Panc1 (cell line): ENCODE results near the gene SIGLEC1. TPM values are rescaled to one million over a fixed set of nuclear protein-coding genes. Genes with fewer than 3 reads are reported as not detected.

ENCODE experiments used
- ATAC-seq: fragments of 200-7000 bp; cut with Tn5 transposase; 2 replicates; pipeline ENCODE4 v1.9.1; 2020; ENCODE audit warnings: mild to moderate bottlenecking, moderate library complexity
- BruUV-seq: library from RNA; stranded (reverse); fragments of 400-500 nt; replicated peaks from 2 replicates; lab custom pipeline; 2021; lab: Mats Ljungman, UMichigan
- CTCF ChIA-PET: fragments of 300-600 bp; sonication (Branson Sonifier 250); formaldehyde crosslinking; loops from one replicate; lab custom pipeline; 2022; ENCODE audit warnings: antibody characterized with exemption; lab: Charles Lee
- POLR2A ChIA-PET: fragments of 300-600 bp; sonication (Branson Sonifier 250); formaldehyde crosslinking; loops from one replicate; lab custom pipeline; 2022; ENCODE audit warnings: antibody characterized with exemption; lab: Charles Lee
- DNase-seq: peaks from one replicate; pipeline ENCODE4 v3.0.0-alpha.2; 2010; ENCODE audit warnings: low read depth, low spot score
- H3K27ac ChIP-seq: 2 replicates; pipeline ENCODE4 v1.5.1; 2011; ENCODE audit warnings: mild to moderate bottlenecking, low read length, inconsistent platforms
- H3K27me3 ChIP-seq: fragments of 200-500 bp; sonication (Bioruptor generic); 2 replicates; pipeline ENCODE4 v1.6.0; 2014; ENCODE audit warnings: low read length, inconsistent platforms; ENCODE audit not compliant: control insufficient read depth, insufficient read depth
- H3K36me3 ChIP-seq: fragments of 200-500 bp; sonication (Bioruptor generic); 2 replicates; pipeline ENCODE4 v1.5.1; 2014; ENCODE audit warnings: inconsistent platforms, mild to moderate bottlenecking, low read length, moderate library complexity; ENCODE audit not compliant: control insufficient read depth, insufficient read depth
- H3K4me1 ChIP-seq: 2 replicates; pipeline ENCODE4 v1.5.1; 2011; ENCODE audit warnings: inconsistent platforms, mild to moderate bottlenecking, low read length, moderate library complexity; ENCODE audit not compliant: control insufficient read depth, insufficient read depth
- H3K4me3 ChIP-seq, 2 experiments: 2 replicates each; pipeline ENCODE4 v1.5.1; 2011 to 2012; ENCODE audit warnings: low read depth in 2 of 2, low read length in 2 of 2, mild to moderate bottlenecking in 2 of 2, inconsistent platforms in 1 of 2, moderate library complexity in 1 of 2
- H3K9me3 ChIP-seq: fragments of 200-500 bp; sonication (Bioruptor generic); 2 replicates; pipeline ENCODE4 v1.5.1; 2014; ENCODE audit warnings: low read depth, mild to moderate bottlenecking, inconsistent platforms, low read length, moderate library complexity; ENCODE audit not compliant: control insufficient read depth, insufficient read depth
- CTCF ChIP-seq: fragments of 450-650 bp; IDR thresholded peaks from 2 replicates; pipeline ENCODE4 v1.5.1; 2017; ENCODE audit warnings: mild to moderate bottlenecking
- POLR2AphosphoS5 ChIP-seq: IDR thresholded peaks from 2 replicates; pipeline ENCODE4 v1.6.1; 2012; ENCODE audit warnings: mild to moderate bottlenecking, low read depth, low read length, moderate library complexity
- REST ChIP-seq, 2 experiments: IDR thresholded peaks; 2 replicates each; pipeline ENCODE4 v1.6.1; 2011 to 2012; ENCODE audit warnings: low read depth in 2 of 2, control low read depth in 1 of 2, low read length in 1 of 2, mild to moderate bottlenecking in 1 of 2, moderate library complexity in 1 of 2; ENCODE audit not compliant: insufficient read depth in 1 of 2
- SIN3A ChIP-seq: IDR thresholded peaks from 2 replicates; pipeline ENCODE4 v1.6.1; 2012; ENCODE audit warnings: low read depth, mild to moderate bottlenecking, low read length, moderate library complexity, borderline replicate concordance; ENCODE audit not compliant: insufficient read depth
- TCF7L2 ChIP-seq: IDR thresholded peaks from 2 replicates; pipeline ENCODE4 v1.6.1; 2011; ENCODE audit warnings: mild to moderate bottlenecking, low read depth, low read length, inconsistent platforms
- in situ Hi-C: cut with HindIII; loops from 2 replicates; pipeline ENCODE4 v1.10.0; 2016; ENCODE audit warnings: low sequenced_read_pairs, low pct_unique_long_range_greater_than_20kb
- intact Hi-C: fragments of 100-400 bp; cut with micrococcal nuclease; formaldehyde crosslinking; loops from one replicate; pipeline ENCODE4 v1.10.0; 2022; ENCODE audit not compliant: unreplicated experiment
- total RNA-seq: library from RNA; stranded (reverse); gene quantifications from one replicate; pipeline ENCODE4 v1.2.1, GENCODE V29; 2021; ENCODE audit not compliant: unreplicated experiment

The SIGLEC1 gene
- total RNA-seq, 1 experiment from 2014 or later: 0.03 TPM

- no peak for ATAC-seq
- in situ Hi-C loops: no loop called here
- no peak overlapping the region for H3K27ac ChIP-seq
- H3K9me3 ChIP-seq: no peaks in the 10 kb centered on the region
- no peak for DNase-seq
- intact Hi-C loops: loop anchor here (5.0 to 10.0 kb wide), 2 partner anchors 65 to 87 kb away; partner anchors contain the start of gene ADISSP
- POLR2A ChIA-PET: no interaction called here
- no peak for TF ChIP-seq REST (IDR thresholded peaks at IDR 0.05; ENCODE audit: insufficient read depth in 1 of 2, low read depth in 2 of 2, low read length in 1 of 2)
- TF ChIP-seq CTCF: no peak
- TF ChIP-seq POLR2AphosphoS5: no peak
- no peak for TF ChIP-seq SIN3A
- TF ChIP-seq TCF7L2: no peak
- no peak overlapping the region for H3K4me3 ChIP-seq
- CTCF ChIA-PET: no interaction called here
- H3K36me3 ChIP-seq: 0 out of 2 replicates have a peak, but pooled peaks cover 2% of the 10 kb centered on the region
- H3K4me1 ChIP-seq: no peaks in the 10 kb centered on the region
- peaks cover 3% of the 10 kb centered on the region; the same call in 1 of the 2 replicates for H3K27me3 ChIP-seq
- no TSS peak for BruUV-seq
Measured at GRCh38 chr20:3679749-3680700, 32.4 kb downstream of the SIGLEC1 start.

- no TSS peak for BruUV-seq
- no peak for ATAC-seq
- 0 out of 2 replicates have a peak, but pooled peaks cover 2% of the 10 kb centered on the region for H3K36me3 ChIP-seq
- no peaks in the 10 kb centered on the region for H3K9me3 ChIP-seq
- H3K4me3 ChIP-seq: no peak overlapping the region
- CTCF ChIA-PET: no interaction called here
- peaks cover 3% of the 10 kb centered on the region; the same call in 1 of the 2 replicates for H3K27me3 ChIP-seq
- H3K27ac ChIP-seq: no peak overlapping the region
- in situ Hi-C loops: no loop called here
- intact Hi-C loops: loop anchor here (5.0 to 10.0 kb wide), 2 partner anchors 66 to 88 kb away; partner anchors contain the start of gene ADISSP
- no peak for TF ChIP-seq REST (IDR thresholded peaks at IDR 0.05; ENCODE audit: insufficient read depth in 1 of 2, low read depth in 2 of 2, low read length in 1 of 2)
- TF ChIP-seq CTCF: no peak
- no peak for TF ChIP-seq SIN3A
- TF ChIP-seq POLR2AphosphoS5: no peak
- no peak for TF ChIP-seq TCF7L2
- POLR2A ChIA-PET: no interaction called here
- DNase-seq: no peak
- no peaks in the 10 kb centered on the region for H3K4me1 ChIP-seq
Measured at GRCh38 chr20:3678856-3679720, 33.3 kb downstream of the SIGLEC1 start.
